Neural crest cell (in vitro differentiated cells): ENCODE data around the gene PRKN. TPM values are rescaled to one million over a fixed set of nuclear protein-coding genes. Genes with fewer than 3 reads are reported as not detected.

Source experiments
- DNase-seq: peaks from one replicate; pipeline ENCODE4 v3.0.0; 2021; ENCODE audit warnings: low read depth, mixed read lengths, low spot score
- H3K27ac Mint-ChIP-seq: one replicate; pipeline ENCODE4 v1.8.0; 2021; ENCODE audit warnings: mild to moderate bottlenecking, mixed read lengths; ENCODE audit not compliant: unreplicated experiment
- H3K27me3 Mint-ChIP-seq: 2 replicates; pipeline ENCODE4 v1.8.0; 2021; ENCODE audit warnings: low read depth, mild to moderate bottlenecking, mixed read lengths
- H3K36me3 Mint-ChIP-seq: 2 replicates; pipeline ENCODE4 v1.8.0; 2021; ENCODE audit warnings: low read depth, mild to moderate bottlenecking, mixed read lengths
- H3K4me1 Mint-ChIP-seq: 2 replicates; pipeline ENCODE4 v1.8.0; 2021; ENCODE audit warnings: mixed read lengths
- H3K4me3 Mint-ChIP-seq: one replicate; pipeline ENCODE4 v1.8.0; 2021; ENCODE audit warnings: mild to moderate bottlenecking, mixed read lengths
- H3K9me3 Mint-ChIP-seq: 2 replicates; pipeline ENCODE4 v1.8.0; 2021; ENCODE audit warnings: mixed read lengths
- total RNA-seq: library from RNA; stranded (reverse); gene quantifications from 2 replicates; pipeline ENCODE4 v1.2.1, GENCODE V29; 2021
- TF ChIP-seq, protein P1 (sequence below): fragments of 200-600 bp; sonication (generic); conservative IDR thresholded peaks from 2 replicates; pipeline ENCODE4 v1.5.0; 2021; ENCODE audit warnings: antibody characterized with exemption, mild to moderate bottlenecking

Gene PRKN
- total RNA-seq, 1 donor from 2014 or later, result 3.2 TPM

- Mint-ChIP-seq H3K4me1 (peaks cover 4% of the 10 kb centered on the region), H3K27ac (no peak overlapping the region), H3K4me3 (no peak overlapping the region), H3K36me3 (no peaks in the 10 kb centered on the region), H3K27me3 (no peaks in the 10 kb centered on the region), H3K9me3 (peaks cover 2% of the 10 kb centered on the region)
- TF ChIP-seq, protein P1, sequence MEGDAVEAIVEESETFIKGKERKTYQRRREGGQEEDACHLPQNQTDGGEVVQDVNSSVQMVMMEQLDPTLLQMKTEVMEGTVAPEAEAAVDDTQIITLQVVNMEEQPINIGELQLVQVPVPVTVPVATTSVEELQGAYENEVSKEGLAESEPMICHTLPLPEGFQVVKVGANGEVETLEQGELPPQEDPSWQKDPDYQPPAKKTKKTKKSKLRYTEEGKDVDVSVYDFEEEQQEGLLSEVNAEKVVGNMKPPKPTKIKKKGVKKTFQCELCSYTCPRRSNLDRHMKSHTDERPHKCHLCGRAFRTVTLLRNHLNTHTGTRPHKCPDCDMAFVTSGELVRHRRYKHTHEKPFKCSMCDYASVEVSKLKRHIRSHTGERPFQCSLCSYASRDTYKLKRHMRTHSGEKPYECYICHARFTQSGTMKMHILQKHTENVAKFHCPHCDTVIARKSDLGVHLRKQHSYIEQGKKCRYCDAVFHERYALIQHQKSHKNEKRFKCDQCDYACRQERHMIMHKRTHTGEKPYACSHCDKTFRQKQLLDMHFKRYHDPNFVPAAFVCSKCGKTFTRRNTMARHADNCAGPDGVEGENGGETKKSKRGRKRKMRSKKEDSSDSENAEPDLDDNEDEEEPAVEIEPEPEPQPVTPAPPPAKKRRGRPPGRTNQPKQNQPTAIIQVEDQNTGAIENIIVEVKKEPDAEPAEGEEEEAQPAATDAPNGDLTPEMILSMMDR, result no peak
- DNase-seq, result no peak
Observed at GRCh38 chr6:162497389-162497788, 230.2 kb downstream of the PRKN start.

- Mint-ChIP-seq H3K27me3 (no peaks in the 10 kb centered on the region), H3K4me1 (peaks cover 15% of the 10 kb centered on the region), H3K9me3 (peaks cover under 1% of the 10 kb centered on the region), H3K27ac (no peak overlapping the region), H3K4me3 (no peak overlapping the region), H3K36me3 (no peaks in the 10 kb centered on the region)
- TF ChIP-seq, protein P1, result no peak
- no peak for DNase-seq
Observed at GRCh38 chr6:162493917-162494316, 233.6 kb downstream of the PRKN start.

- TF ChIP-seq, protein P1, result no peak
- H3K4me3 Mint-ChIP-seq, result no peak overlapping the region
- H3K9me3 Mint-ChIP-seq, result no peaks in the 10 kb centered on the region
- DNase-seq, result no peak
- no peaks in the 10 kb centered on the region for H3K27me3 Mint-ChIP-seq
- no peak overlapping the region for H3K27ac Mint-ChIP-seq
- no peaks in the 10 kb centered on the region for H3K36me3 Mint-ChIP-seq
- peaks cover 12% of the 10 kb centered on the region for H3K4me1 Mint-ChIP-seq
Observed at GRCh38 chr6:162491637-162492036, 235.9 kb downstream of the PRKN start.

DNA sequence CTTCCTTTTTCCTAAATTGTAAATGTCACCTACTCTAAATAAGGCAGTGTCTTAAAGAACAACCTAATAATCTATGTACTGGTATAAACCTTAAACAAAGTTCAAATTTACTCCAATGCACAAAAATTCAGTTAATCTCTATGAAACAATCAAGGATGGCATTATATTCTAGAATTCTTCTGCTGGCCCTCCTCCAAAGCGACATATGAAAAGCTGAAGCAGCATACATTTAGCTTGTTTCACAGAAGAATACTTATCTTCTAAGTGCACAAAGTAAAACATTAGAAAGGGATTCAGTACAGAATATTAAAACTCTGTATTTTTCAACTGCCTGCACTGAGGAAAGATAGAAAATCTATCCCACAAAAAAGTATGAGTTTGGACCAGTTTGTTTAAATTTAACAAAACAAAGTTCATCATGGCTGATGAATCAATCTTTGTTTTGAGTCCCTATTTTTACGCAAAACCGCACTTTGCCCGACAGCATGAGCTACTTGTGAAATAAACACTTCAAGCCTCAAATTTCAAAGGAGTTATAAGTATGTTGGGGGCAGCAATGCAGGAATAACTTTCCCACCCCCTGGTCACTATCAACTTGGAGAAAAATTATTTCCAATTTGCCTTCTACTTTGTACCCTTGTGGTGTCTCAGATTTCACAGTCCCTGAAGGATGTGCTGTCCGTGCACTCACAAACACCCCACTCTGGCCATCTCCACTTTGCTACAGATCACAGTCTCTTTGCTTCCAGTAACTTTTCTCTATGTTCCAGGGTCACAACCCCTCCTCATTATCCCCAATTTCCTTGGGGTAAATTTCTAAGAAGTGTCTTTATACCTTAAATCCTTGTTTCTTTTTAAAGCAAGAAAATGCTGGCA is 238.2 kb downstream of the PRKN start:
- no peak overlapping the region for H3K27ac Mint-ChIP-seq
- peaks cover 12% of the 10 kb centered on the region for H3K4me1 Mint-ChIP-seq
- no peaks in the 10 kb centered on the region for H3K36me3 Mint-ChIP-seq
- TF ChIP-seq, protein P1, result no peak
- no peak for DNase-seq
- H3K9me3 Mint-ChIP-seq, result no peaks in the 10 kb centered on the region
- H3K27me3 Mint-ChIP-seq, result peaks cover 3% of the 10 kb centered on the region
- no peak overlapping the region for H3K4me3 Mint-ChIP-seq

DNA sequence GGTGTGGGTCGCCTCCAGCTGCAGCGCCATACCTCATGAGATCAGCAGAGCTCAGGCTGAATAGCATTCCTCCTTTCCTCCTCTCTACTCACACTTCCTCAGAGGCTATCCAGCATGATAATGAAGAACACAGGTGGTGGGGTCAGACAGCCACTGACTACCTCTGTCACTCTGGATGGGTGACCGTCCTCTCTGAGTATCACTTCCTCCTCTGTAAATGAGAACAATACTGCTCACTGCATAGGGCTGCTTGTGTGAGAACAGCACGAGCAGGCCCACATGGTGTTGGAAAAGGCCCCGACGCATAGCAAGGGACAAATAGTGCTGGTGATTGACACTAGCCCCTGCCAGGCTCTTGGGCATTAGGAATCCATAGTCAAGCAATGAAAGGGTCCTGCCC is 239.1 kb downstream of the PRKN start:
- Mint-ChIP-seq H3K9me3 (no peaks in the 10 kb centered on the region), H3K4me1 (peaks cover 12% of the 10 kb centered on the region), H3K4me3 (no peak overlapping the region), H3K27ac (peak overlapping the region; percentile 19), H3K36me3 (no peaks in the 10 kb centered on the region), H3K27me3 (peaks cover 8% of the 10 kb centered on the region)
- TF ChIP-seq, protein P1, result no peak
- DNase-seq, result no peak
